Neuronal stem cell (in vitro differentiated cells): Measurements from ENCODE around the gene HSD17B7.

Experiments
- DNase-seq: peaks from one replicate; pipeline ENCODE4 v3.0.0-alpha.2; 2013; ENCODE audit warnings: low spot score
- H2AFZ ChIP-seq: one replicate; pipeline ENCODE4 v1.6.1; 2013; ENCODE audit warnings: mild to moderate bottlenecking, low read length, inconsistent platforms
- H2AK5ac ChIP-seq: 2 replicates; pipeline ENCODE4 v1.6.1; 2013; ENCODE audit warnings: low read depth, mild to moderate bottlenecking, inconsistent platforms, low read length, moderate library complexity, mixed read lengths
- H2BK120ac ChIP-seq: 2 replicates; pipeline ENCODE4 v1.6.1; 2013; ENCODE audit warnings: low read depth, mild to moderate bottlenecking, inconsistent platforms, low read length, moderate library complexity, mixed read lengths
- H2BK12ac ChIP-seq: one replicate; pipeline ENCODE4 v1.6.1; 2013; ENCODE audit warnings: low read length, inconsistent platforms
- H2BK15ac ChIP-seq: 2 replicates; pipeline ENCODE4 v1.6.1; 2013; ENCODE audit warnings: mild to moderate bottlenecking, low read length, inconsistent platforms, mixed read lengths
- H2BK5ac ChIP-seq: one replicate; pipeline ENCODE4 v1.6.1; 2013; ENCODE audit warnings: inconsistent platforms, mild to moderate bottlenecking, low read length, moderate library complexity
- H3K14ac ChIP-seq: one replicate; pipeline ENCODE4 v1.6.1; 2013; ENCODE audit warnings: low read length, inconsistent platforms
- H3K18ac ChIP-seq: 2 replicates; pipeline ENCODE4 v1.6.1; 2013; ENCODE audit warnings: low read length, inconsistent platforms
- H3K23ac ChIP-seq: 2 replicates; pipeline ENCODE4 v1.6.1; 2013; ENCODE audit warnings: low read depth, mild to moderate bottlenecking, mixed read lengths, low read length, inconsistent platforms; ENCODE audit not compliant: poor library complexity
- H3K27ac ChIP-seq: replicated peaks from 3 replicates; pipeline ENCODE4 v1.5.1; 2013; ENCODE audit warnings: low read length, inconsistent platforms
- H3K27me3 ChIP-seq, 3 experiments: 2 replicates each; pipeline ENCODE4 v1.6.1; 2013; ENCODE audit warnings: low read length in 3 of 3, mild to moderate bottlenecking in 2 of 3, inconsistent platforms in 1 of 3, low read depth in 1 of 3, mixed read lengths in 1 of 3, moderate library complexity in 1 of 3; ENCODE audit not compliant: control insufficient read depth in 3 of 3, insufficient read depth in 3 of 3
- H3K36me3 ChIP-seq, 2 donors: replicated peaks in 1 of 2; 2 replicates each; pipeline ENCODE4 v1.6.1; 2013; ENCODE audit warnings: low read length in 2 of 2; ENCODE audit not compliant: control insufficient read depth in 2 of 2, insufficient read depth in 2 of 2
- H3K4ac ChIP-seq: 2 replicates; pipeline ENCODE4 v1.6.1; 2013; ENCODE audit warnings: inconsistent platforms, mild to moderate bottlenecking, low read length, moderate library complexity
- H3K4me1 ChIP-seq, 2 donors: 1 replicate in 1 of 2; 2 replicates in 1 of 2; pipeline ENCODE4 v1.6.1; 2013; ENCODE audit warnings: low read length in 2 of 2, low read depth in 1 of 2; ENCODE audit not compliant: control insufficient read depth in 2 of 2, insufficient read depth in 1 of 2
- H3K4me2 ChIP-seq: one replicate; pipeline ENCODE4 v1.6.1; 2013; ENCODE audit warnings: mild to moderate bottlenecking, low read length, inconsistent platforms; ENCODE audit not compliant: insufficient read depth, poor library complexity, severe bottlenecking
- H3K4me3 ChIP-seq, 2 donors: 2 replicates each; pipeline ENCODE4 v1.5.1; 2013; ENCODE audit warnings: low read length in 2 of 2, mild to moderate bottlenecking in 2 of 2, inconsistent platforms in 1 of 2, moderate library complexity in 1 of 2
- H3K79me1 ChIP-seq: one replicate; pipeline ENCODE4 v1.6.1; 2013; ENCODE audit warnings: low read depth, mild to moderate bottlenecking, inconsistent platforms, low read length, moderate library complexity
- H3K9ac ChIP-seq: one replicate; pipeline ENCODE4 v1.6.1; 2013; ENCODE audit warnings: mild to moderate bottlenecking, low read depth, low read length, inconsistent platforms; ENCODE audit not compliant: poor library complexity
- H3K9me3 ChIP-seq, 2 donors: replicated peaks in 1 of 2; 2 replicates each; pipeline versions ENCODE3 to v1.6.1; 2013; ENCODE audit warnings: low read length in 2 of 2, mild to moderate bottlenecking in 2 of 2, inconsistent platforms in 1 of 2, low read depth in 1 of 2, mixed read lengths in 1 of 2, moderate library complexity in 1 of 2; ENCODE audit not compliant: control insufficient read depth in 2 of 2, insufficient read depth in 1 of 2
- H4K8ac ChIP-seq: one replicate; pipeline ENCODE4 v1.6.1; 2013; ENCODE audit warnings: low read depth, mild to moderate bottlenecking, inconsistent platforms, low read length, moderate library complexity
- H4K91ac ChIP-seq: one replicate; pipeline ENCODE4 v1.6.1; 2013; ENCODE audit warnings: low read length, low read depth, mild to moderate bottlenecking, inconsistent platforms; ENCODE audit not compliant: poor library complexity
- WGBS, 2 donors: extraction: QIAGEN DNeasy Blood & Tissue Kit; methylation state at CpG; one replicate each; pipeline ENCODE4 v1.1.7; 2013; ENCODE audit warnings: missing lambda C conversion rate in 2 of 2, mixed read lengths in 1 of 2; ENCODE audit not compliant: insufficient read length in 2 of 2, insufficient replicate concordance in 1 of 2; ENCODE audit errors: extremely low coverage in 2 of 2; 5-methylcytosine and 5-hydroxymethylcytosine counted together

The HSD17B7 gene

GRCh38 chr1:162757476-162757875 is 33.0 kb upstream of the HSD17B7 start:
- Histone ChIP-seq H3K27ac (no peak overlapping the region), H3K4me2 (no peak overlapping the region), H3K4ac (no peak overlapping the region), H3K9me3 (no peaks in the 10 kb centered on the region), H3K36me3 (no peaks in the 10 kb centered on the region), H4K8ac (no peak overlapping the region), H3K23ac (no peak overlapping the region), H3K9ac (no peak overlapping the region), H2BK5ac (no peak overlapping the region), H2BK12ac (no peak overlapping the region), H3K4me3 (no peak overlapping the region), H3K79me1 (no peaks in the 10 kb centered on the region), H3K18ac (no peak overlapping the region), H3K27me3 (no peaks in the 10 kb centered on the region), H2BK15ac (no peak overlapping the region), H2BK120ac (no peak overlapping the region), H3K14ac (no peak overlapping the region), H4K91ac (no peak overlapping the region), H2AK5ac (no peak overlapping the region), H2AFZ (no peak overlapping the region), H3K4me1 (peaks cover 0 to 2% of the 10 kb centered on the region in 2 donors)
- WGBS, 2 donors: no CpG with 5 or more reads among the region's 1 CpG
- no peak for DNase-seq

GRCh38 chr1:162765788-162766187 is 24.7 kb upstream of the HSD17B7 start:
- no peak for DNase-seq
- Histone ChIP-seq H3K4me3 (no peak overlapping the region), H2AK5ac (no peak overlapping the region), H3K4me2 (no peak overlapping the region), H3K36me3 (no peaks in the 10 kb centered on the region), H3K9me3 (peaks cover 0 to 3% of the 10 kb centered on the region in 2 donors), H3K79me1 (no peaks in the 10 kb centered on the region), H3K9ac (no peak overlapping the region), H4K91ac (no peak overlapping the region), H4K8ac (no peak overlapping the region), H3K27me3 (no peaks in the 10 kb centered on the region), H3K4me1 (no peaks in the 10 kb centered on the region), H2BK12ac (no peak overlapping the region), H3K23ac (no peak overlapping the region), H2BK120ac (no peak overlapping the region), H3K14ac (no peak overlapping the region), H3K27ac (no peak overlapping the region), H2BK5ac (no peak overlapping the region), H3K4ac (no peak overlapping the region), H3K18ac (no peak overlapping the region), H2AFZ (no peak overlapping the region), H2BK15ac (no peak overlapping the region)
- WGBS, 2 donors: no CpG with 5 or more reads among the region's 1 CpG

- Histone ChIP-seq H2BK15ac (no peak overlapping the region), H3K27me3 (no peaks in the 10 kb centered on the region), H2BK12ac (no peak overlapping the region), H2BK120ac (no peak overlapping the region), H2BK5ac (no peak overlapping the region), H3K79me1 (no peaks in the 10 kb centered on the region), H3K4me1 (no peaks in the 10 kb centered on the region), H3K9ac (no peak overlapping the region), H3K4me3 (no peak overlapping the region), H3K4ac (no peak overlapping the region), H4K91ac (no peak overlapping the region), H3K23ac (no peak overlapping the region), H3K27ac (no peak overlapping the region), H3K9me3 (no peaks in the 10 kb centered on the region), H3K18ac (no peak overlapping the region), H4K8ac (no peak overlapping the region), H3K4me2 (no peak overlapping the region), H2AFZ (no peak overlapping the region), H3K36me3 (no peaks in the 10 kb centered on the region), H2AK5ac (no peak overlapping the region), H3K14ac (no peak overlapping the region)
- WGBS, 2 donors: no CpG with 5 or more reads among the region's 4 CpGs
- no peak for DNase-seq
Measured at GRCh38 chr1:162772571-162773154, 17.8 kb upstream of the HSD17B7 start.

GRCh38 chr1:162774007-162774406 is 16.5 kb upstream of the HSD17B7 start:
- H2BK15ac ChIP-seq: no peak overlapping the region
- H3K4me1 ChIP-seq: no peaks in the 10 kb centered on the region
- no peak overlapping the region for H2BK12ac ChIP-seq
- H3K4me3 ChIP-seq: no peak overlapping the region
- no peaks in the 10 kb centered on the region for H3K9me3 ChIP-seq
- H3K9ac ChIP-seq: no peak overlapping the region
- no peak for DNase-seq
- no peak overlapping the region for H3K23ac ChIP-seq
- no peaks in the 10 kb centered on the region for H3K27me3 ChIP-seq
- H2BK5ac ChIP-seq: no peak overlapping the region
- no peak overlapping the region for H3K27ac ChIP-seq
- H3K4me2 ChIP-seq: no peak overlapping the region
- H3K18ac ChIP-seq: no peak overlapping the region
- no peaks in the 10 kb centered on the region for H3K36me3 ChIP-seq
- H2AK5ac ChIP-seq: no peak overlapping the region
- no peak overlapping the region for H4K91ac ChIP-seq
- no peak overlapping the region for H2BK120ac ChIP-seq
- H4K8ac ChIP-seq: no peak overlapping the region
- no peak overlapping the region for H2AFZ ChIP-seq
- no peak overlapping the region for H3K14ac ChIP-seq
- H3K4ac ChIP-seq: no peak overlapping the region
- H3K79me1 ChIP-seq: no peaks in the 10 kb centered on the region
